ENCODE results near the gene MYO18A. TPM values are rescaled to one million over a fixed set of nuclear protein-coding genes. Genes with fewer than 3 reads are reported as not detected.
"Not testable (repeated sequence)": the region's sequence is repeated elsewhere in the genome, so short reads cannot be mapped to it uniquely, and the experiment has no call there.

Gene MYO18A
- total RNA-seq, 1 donor from 2014 or later, result 53.9 TPM

DNA sequence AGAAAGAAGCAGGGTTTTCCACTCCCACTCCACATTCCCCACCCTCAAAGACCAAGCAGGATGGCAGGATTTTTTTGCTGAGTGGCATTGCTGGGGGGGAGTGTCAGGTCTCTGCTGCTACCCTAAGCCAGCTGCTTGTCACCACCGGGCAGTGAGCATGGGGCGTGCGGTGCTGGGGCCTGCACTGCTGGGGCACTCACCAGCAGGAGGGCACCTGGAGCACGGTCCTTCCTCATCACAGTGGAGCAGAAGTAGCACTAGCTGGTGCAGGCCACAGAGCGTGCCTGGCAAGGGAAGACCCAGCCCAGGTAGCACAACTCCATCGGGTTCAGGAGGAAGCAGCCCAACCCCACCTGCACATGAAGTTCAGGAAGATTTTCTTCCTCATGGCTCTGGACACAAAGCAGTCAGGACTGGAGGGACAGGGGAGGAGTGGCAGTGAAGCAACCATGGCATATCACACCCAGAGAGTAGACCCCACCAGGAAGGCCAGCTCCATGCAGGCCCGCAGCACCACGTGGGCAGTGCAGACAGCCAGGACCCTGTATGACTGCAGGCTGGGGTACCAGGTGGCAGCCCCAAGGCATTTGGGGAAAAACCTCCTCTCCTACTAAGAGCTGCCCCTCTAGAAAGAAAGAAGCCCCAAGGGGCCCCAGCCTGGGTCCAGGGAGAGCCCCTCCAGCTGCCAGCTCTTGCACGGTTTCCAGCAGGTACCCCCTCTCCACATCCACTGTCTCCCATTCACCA, 16.7 kb upstream of the MYO18A start:
- DNase-seq, result no peak

DNA sequence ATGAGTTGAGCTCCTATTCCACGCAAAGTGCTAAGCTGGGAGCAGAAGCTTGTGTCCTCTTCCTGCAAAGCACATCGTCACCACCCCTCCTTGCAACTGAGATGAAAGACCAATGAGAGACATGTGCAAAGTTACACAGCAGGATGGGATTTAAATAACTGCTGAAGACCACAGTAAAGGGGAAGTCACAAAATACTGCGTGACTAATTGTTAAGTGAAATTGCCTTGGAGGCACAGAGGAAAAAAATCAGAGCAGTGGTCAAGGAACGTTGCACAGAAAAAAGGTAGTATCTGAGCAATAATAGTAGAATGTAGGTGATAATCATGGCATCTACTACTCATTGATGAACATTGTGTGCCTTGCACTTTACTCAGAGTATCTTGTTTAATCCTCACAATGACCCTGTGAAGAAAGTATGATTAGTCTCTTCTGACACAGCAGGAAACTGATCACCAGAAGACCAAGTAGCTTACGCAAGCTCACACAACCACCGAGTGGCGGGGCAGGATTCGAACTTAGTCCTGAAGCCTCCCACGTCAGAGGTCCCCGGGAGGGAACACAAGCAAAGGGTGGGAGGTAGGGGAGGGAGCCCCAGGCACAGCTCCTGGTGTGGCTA, 15.4 kb upstream of the MYO18A start:
- no peak for DNase-seq

DNA sequence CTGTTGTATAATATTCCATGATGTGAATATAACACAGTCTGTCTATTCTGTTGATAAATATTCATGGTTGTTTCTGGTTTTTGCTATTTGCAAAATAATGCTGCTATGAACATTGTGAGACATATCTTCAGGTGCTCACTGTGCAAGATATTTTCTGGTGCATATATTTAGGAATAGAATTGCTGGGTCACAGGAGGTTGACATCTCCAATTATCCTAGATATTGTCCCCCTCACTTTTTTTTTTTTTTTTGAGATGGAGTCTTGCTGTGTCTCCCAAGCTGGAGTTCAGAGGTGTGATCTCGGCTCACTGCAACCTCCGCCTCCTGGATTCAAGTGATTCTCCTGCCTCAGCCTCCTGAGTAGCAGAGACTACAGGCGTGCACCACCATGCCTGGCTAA, 14.5 kb upstream of the MYO18A start:
- no peak for DNase-seq

DNA sequence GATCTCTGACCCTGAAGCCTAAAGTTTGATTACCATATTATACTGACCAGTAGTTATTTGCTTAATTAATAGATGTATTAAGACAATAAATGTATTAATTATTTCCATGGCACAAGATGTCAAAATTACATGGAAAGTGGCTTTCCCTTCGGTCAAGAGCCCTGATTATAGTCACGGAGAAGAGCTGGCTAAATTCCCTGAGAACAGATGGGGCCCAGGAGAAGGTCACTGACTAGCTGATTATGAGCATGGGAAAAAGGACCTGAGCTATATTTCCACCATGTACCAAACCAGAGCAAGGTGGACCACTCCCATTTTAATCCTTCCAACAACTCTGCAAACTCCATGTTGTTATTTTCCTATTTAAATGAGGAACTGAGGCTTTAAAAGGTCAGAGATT, 12.9 kb upstream of the MYO18A start:
- DNase-seq, result no peak

DNA sequence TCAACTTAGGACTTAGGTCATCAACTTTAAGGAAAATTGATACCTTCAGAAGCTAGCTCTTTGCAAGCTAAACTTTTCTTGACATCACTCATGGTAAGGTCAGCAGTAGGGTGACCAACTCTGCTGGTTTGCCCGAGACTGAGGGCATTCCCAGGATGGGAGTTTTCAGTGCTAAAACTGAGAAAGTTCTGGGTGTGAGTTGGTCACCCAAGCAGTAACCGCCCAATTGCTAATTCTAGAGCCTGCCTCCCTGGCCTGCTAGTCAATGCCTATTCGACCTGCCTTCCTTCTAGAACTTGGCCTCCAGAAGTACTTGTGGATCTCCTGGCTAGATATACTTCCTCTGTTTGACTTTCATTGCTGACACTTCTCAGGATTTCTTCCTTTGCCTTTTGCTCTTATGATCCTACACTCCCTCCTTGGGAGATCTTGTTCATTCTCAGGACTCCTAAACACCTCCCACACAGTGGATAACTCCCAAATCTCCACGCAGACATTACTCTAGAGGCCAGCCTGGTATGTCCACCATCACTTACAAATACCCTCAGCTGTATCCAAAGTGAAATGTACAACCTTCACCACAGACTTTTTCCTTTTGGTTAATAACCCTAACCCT, 10.5 kb upstream of the MYO18A start:
- no peak for DNase-seq

DNA sequence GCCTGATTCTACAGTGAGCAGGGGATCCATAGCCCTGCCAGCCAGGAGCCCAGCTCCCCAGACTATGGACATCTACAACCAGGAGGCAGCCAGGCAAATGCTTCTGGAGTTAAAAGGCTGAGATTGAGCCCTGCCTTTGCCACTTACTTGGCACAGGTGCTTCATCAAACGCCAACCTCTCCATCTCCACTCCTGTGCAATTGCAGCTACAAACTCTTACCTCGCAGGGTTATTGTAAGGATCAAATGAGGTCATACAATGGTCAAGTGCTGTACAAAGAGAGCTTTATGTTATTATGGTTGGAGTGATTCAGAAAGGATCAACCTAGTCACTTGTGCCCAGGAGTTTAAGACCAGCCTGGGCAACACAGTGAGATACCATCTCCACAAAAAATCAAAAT, 9.8 kb upstream of the MYO18A start:
- no peak for DNase-seq

DNA sequence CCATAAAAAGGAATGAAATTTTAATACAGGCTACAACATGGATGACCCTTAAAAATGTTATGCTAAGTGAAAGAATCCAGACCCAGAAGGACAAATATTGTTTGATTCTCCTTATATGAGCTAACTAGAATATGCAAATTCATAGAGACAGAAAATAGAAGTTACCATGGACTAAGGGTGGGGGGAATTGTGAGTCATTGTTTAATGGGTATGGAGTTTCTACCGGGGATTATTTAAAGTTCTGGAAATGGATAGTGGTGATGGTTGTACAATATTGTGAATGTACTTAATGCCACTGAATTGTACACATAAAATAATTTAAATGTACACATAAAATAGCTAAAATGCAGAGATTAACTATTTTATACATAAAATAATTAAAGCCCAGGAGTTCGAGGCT, 9.2 kb upstream of the MYO18A start:
- DNase-seq, result no peak

DNA sequence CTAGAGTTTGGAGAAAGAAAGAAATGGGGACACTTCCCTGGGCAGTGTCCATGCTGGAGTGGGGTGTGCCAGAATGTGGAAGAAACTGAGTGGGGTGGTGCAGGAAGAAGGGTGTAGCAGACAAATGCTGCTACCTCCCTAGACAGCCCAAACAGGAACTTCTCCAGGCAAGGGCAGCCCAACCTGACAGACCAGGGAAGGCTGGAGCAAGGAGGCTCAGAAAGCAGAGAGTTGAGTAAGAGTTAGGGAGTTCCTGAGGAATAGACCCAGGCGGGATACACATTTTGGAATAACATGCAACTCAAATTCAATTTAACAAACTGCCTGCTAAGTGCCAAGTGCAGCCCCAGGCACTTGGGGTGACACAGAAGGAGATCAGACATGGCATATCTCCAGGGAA, 1.0 kb upstream of the MYO18A start:
- DNase-seq, result no peak

DNA sequence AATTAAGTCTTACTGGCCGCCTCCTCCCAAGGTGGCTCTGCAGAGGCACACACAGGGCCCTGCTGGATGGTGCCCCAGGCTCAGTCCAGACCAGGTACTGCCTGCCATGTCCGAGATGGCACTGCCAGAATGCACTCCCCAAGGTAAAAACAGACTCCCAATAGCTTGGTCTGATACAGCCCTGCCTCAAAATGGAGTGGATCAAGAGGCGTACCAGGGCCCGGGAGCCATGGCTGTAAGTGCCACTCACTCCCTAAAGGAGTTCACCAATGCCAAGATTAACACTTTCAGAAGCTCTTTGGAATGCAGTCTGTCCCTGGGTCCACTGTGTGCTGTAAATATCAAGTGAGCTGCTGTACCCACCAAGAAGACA, 576 bp upstream of the MYO18A start:
- no peak for DNase-seq

DNA sequence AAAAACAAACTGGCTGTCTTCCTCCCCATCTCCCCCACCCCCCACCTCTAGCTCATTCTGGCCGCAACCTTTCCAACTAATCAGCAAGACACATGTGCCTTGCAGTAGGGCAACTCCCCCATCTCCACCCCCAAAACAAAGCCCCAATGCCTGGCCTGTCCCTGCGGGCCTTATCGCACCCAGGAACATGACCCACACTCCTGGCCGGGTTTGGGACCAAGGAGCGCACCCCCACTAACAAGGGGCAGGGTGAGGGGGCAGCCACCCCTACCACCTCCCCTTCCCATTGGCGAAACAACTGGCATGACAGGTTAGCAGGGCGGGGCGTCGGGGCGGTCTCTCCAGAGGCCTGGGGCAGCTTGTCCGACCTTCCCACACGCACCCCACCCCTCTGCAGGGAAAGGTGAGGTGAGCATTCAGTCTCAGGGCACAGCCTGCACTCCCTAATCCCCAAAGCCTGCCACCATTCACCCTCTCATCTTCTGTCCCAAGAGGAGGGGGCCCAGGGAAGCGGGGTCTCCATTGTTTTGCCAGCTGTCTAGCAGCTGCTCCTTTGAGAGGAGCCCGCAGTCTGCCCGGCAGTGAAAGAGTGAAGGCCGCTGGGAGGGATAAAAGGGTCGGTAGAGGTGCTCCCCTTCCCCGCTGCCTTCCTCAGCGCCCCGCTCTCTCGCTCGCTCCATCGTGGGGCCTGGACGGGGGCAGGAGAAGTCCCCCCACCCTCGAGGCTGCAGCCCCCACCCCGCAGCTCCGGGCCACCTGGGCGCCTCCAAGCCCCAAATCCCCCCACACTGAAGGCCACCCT, 765 bp downstream of the MYO18A start:
- no peak for DNase-seq

DNA sequence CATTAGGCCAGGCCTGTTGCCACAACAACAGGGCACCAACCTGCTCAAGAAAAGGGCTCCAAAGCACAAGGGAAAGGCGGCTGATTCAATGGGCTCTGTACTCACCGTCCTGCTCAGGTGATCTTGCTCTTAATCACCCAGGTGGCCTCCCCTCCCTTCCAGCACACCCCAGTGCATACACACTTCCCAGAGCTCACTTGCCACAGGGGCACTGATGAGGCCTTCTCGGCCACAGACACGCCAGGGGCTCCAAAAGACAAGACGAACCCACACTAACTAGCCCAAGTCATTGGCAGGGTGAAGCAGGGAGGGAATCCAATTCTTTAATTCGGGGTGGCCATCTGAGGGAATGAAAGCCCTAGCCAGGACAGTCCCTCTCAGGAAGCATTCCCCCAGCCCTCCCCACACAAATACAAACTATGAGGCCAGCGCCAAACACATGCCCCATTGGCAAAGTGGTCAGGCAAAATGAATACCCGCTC, 1.4 kb downstream of the MYO18A start:
- no peak for DNase-seq

DNA sequence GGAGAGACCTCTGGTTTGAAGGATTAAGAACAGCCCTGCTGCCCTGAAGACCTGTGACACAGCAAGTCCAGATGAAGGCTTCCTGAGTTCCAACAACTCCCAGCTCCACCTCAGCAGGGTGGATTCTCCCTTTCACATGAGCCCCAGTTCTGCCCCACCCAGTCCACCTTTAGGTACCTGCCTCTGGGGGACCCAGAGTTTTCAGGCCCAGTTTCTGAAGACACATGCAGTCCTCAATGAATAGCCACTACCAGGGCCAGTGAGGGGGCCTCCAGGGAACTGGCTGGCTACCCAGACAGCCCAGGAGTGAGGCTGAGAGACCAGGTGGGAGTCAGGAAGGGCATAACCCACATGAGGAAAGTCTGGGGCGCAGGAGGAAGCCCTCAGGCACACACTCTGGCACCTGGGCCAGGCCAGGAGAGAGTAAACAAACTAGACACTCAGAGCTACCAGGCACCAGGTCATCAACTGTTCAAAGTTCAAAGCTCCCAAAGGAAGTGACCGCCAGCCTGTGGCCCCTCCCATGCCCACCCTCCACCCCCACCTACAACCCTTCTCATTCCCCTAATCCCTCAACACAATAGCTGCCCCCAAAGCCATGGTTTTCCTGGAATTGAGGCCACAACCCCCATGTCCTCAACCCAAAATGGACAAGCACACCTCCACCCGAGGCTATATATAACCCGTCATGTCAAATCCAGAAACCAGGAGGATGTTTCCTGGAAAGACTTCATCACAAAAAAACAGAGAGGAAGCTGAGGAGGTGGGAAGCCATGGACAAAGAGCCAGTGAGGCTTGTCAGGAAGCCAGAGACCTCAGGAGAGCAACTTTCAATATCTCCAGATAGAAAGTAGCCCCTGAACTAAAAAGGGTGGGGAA, 2.1 kb downstream of the MYO18A start:
- no peak for DNase-seq

DNA sequence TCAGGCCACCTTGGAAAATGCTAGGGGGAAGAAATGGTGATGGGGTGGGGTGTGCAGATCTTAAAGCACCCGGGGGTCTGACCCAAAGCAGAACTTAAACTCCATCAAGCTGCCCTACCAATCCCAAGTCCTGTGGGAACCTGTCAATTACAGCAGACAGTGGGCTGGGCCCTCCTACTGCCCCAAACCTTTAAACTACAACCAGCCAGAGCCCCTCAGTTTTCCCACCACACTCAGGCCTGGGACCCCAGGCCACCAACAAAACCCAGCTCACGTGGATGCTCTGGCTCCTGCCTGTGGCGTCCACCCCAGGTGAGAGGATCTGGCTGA, 2.7 kb downstream of the MYO18A start:
- DNase-seq, result no peak

DNA sequence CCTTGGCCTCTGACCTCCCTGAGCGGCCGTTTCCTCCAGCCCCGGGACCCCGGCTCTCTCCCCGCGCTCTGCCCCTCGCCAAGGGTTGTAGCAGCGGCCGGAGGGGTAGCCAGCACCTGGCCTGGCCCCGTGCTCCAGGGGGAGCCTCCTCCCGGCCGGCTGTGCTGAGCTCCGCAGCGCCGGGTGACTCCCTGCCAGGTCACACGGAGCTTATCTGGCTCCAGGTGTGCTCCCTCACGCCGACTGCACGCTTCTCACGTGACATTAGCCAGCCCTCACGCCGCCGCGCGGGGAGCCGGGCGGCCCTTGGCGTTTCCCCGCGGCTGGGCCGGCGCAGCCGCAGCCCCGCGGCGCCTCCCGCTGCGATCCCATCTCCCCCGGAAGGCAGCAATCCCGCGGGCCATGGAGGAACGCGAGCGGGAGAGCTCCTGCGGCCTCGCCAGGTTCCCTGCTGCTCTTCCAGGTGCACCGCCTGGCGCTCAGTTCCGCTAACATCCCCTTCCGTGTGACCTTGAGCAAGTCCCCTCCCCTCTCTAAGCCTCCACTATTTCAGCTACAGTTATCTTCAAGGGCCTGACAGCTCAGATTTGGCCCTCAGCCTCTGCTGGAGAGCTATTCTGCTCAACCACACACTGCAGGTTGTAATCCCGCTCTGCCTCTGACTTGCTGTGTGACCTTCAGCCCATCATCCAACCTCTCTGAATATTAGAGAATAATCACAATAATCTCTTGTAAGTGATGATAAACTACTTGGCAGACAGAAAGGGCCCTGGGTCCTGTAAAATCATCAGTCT, 3.4 kb downstream of the MYO18A start:
- DNase-seq, result no peak

DNA sequence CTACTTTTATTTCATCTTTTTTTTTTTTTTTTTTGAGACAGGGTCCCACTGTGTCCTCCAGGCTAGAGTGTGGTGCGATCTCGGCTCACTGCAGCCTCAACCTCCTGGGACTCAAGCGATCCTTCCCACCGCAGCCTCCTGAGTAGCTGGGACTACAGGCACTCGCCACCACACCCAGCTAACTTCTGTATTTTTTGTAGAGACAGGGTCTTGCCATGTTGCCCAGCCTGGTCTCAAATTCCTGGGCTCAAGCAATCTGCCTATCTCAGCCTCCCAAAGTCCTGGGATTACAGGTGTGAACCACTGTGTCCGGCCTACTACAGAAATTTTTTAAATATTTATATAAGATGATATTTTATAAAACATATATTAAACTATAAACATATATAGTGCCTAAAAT, 4.8 kb downstream of the MYO18A start:
- no peak for DNase-seq

DNA sequence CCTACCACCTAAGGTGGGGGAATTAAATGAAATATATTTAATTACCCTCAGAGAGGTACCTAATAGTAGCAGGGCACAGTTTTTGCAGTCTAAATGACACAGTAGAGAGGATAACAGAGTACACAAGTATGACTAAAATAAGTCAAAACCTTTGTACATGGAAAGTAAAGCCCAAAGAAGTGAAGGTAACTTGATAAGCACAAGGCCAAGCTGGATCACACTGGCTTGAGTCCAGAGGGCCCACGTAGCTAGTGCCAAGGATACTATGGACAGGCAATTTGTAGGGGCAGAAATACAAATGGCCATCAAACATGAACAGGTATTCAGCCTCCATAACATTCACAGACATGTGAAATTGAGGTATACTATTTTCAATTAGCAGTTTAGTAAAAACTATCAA, 7.6 kb downstream of the MYO18A start:
- DNase-seq, result no peak

DNA sequence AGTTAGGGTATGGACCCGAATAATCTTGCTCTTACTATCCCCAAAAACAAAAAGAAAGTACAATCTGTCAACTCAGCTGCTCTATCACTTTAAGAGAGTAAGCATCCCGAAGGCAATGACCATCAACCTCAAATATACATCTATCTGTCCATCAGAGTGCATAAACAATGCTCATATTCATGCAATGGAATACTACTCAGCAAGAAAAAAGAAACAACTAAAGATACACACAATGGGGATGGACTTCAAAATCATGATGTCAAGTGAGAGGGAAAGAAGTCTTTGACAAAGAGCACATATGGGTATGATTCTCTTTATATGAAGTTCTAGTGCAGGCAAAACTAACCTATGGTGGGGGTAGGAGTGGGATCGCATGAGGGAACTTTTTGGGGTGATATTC, 9.5 kb downstream of the MYO18A start:
- no peak for DNase-seq

DNA sequence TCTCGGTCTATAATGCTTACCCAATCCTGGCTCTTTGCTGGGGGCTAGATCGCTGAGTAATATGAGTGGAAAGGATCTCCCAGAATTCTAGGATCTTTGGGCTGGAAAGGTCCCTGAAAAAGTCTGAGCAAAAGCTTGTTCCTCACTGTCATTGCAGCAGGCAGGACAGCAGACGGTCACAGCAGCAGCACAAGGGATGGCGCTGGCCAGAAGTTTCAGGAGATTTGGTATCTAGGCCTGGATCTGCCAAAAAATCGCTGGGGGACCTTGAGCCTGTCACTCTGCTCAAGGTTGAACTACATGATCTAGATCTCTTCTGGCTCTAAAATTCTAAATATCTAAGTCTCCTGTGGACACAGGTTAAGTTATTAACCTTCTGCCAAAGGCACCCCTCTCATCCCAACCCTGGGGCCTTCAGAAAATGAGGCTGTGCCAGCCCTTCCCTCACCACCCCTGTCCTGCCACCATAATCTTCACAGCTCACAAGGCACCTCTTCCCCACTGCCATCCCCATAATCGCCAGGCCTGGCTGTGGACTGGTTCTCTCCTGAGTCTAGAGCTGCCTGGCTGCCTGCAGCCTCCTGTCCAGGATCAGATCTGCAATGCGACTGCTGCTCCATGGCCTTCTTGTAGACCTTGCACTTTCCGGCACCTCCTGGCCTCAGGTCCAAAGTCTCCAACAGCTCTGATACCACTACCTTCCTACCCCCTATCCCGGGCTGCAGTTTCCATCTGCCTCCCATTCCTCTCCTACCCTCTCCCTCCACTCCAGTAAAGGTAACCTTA, 10.2 kb downstream of the MYO18A start:
- no peak for DNase-seq

DNA sequence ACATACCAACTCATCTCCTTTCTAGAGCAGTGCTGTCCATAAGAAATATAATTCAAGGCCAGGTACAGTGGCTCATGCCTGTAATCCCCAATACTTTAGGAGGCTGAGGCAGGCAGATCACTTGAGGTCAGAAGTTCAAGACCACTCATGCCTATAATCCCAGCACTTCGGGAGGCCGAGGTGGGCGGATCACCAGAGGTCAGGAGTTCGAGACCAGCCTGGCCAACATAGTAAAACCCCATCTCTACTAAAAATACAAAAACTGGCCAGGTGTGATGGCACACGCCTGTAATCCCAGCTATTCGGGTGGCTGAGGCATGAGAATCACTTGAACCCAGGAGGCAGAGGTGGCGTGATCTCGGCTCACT, 11.5 kb downstream of the MYO18A start:
- not testable (repeated sequence) for DNase-seq

DNA sequence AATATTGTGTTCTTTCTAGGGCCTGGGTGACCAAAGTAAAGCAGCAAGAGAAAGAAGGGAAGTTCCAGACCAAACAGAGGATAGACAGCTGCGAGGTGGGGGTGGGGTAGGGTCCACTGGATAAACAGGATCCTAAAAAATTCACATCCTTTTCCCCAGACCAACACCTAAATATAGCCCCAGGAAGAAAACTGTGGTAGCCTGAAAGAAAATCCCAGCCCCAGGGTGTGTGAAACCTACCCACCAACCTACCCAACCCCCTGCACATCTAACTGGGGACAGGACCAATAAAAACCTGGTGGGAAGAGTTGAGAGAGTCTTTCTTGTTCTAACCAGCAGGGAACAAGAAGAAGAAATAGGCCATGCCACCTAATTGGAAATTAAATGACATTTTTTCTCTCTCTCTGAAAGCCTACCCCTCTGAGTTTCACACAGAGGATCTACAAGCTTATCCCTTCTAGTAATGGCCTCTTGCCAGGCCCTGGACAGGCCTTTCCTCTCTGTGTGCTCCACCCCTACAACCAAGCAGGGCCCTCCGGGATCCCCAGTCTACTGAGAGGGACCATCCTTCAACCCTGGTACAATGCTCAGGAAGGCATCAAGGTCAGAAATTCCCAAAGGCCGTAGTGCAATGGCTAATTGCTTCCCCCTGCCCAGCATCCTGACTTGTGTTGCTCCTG, 12.0 kb downstream of the MYO18A start:
- DNase-seq, result no peak
